IgD-negative memory B cell (primary cell): ENCODE measurements around the gene TRIM14. TPM values are rescaled to one million over a fixed set of nuclear protein-coding genes. Genes with fewer than 3 reads are reported as not detected.

Experiments
- H3K27ac Mint-ChIP-seq, 3 donors: one replicate each; pipeline ENCODE4 v1.8.0; 2020 to 2022; ENCODE audit warnings: mild to moderate bottlenecking in 3 of 3, mixed read lengths in 3 of 3, moderate library complexity in 1 of 3
- H3K27me3 Mint-ChIP-seq: one replicate; pipeline ENCODE4 v1.8.0; 2021; ENCODE audit warnings: mixed read lengths
- H3K36me3 Mint-ChIP-seq: one replicate; pipeline ENCODE4 v1.8.0; 2020; ENCODE audit warnings: mild to moderate bottlenecking, mixed read lengths
- H3K4me1 Mint-ChIP-seq, 3 donors: one replicate each; pipeline ENCODE4 v1.8.0; 2020 to 2022; ENCODE audit warnings: mixed read lengths in 3 of 3, mild to moderate bottlenecking in 1 of 3
- H3K4me3 Mint-ChIP-seq, 4 donors: one replicate each; pipeline ENCODE4 v1.8.0; 2020 to 2022; ENCODE audit warnings: mild to moderate bottlenecking in 4 of 4, mixed read lengths in 4 of 4, moderate library complexity in 3 of 4
- H3K9me3 Mint-ChIP-seq, 3 donors: one replicate each; pipeline ENCODE4 v1.8.0; 2020 to 2021; ENCODE audit warnings: mixed read lengths in 3 of 3, mild to moderate bottlenecking in 1 of 3
- polyA plus RNA-seq: library from polyadenylated mRNA; unstranded; fragments of 300-500 nt; fragmentation: Illumina TruSeq; gene quantifications from one replicate; pipeline ENCODE4 v1.2.3, GENCODE V29; 2021

The TRIM14 gene
- polyA plus RNA-seq, 1 donor from 2014 or later, result 43.0 TPM

GRCh38 chr9:98047002-98047401 is 72.0 kb downstream of the TRIM14 start:
- peak overlapping the region in 1 of 4 donors; percentile 37 for H3K4me3 Mint-ChIP-seq
- no peak overlapping the region for H3K27ac Mint-ChIP-seq
- H3K36me3 Mint-ChIP-seq, result no peaks in the 10 kb centered on the region
- peaks cover 0 to 3% (median 0%) of the 10 kb centered on the region in 3 donors for H3K9me3 Mint-ChIP-seq
- H3K27me3 Mint-ChIP-seq, result no peaks in the 10 kb centered on the region
- peaks cover 19 to 42% (median 26%) of the 10 kb centered on the region in 3 donors for H3K4me1 Mint-ChIP-seq

GRCh38 chr9:98046180-98046543 is 72.9 kb downstream of the TRIM14 start:
- H3K27me3 Mint-ChIP-seq, result no peaks in the 10 kb centered on the region
- H3K27ac Mint-ChIP-seq, result peak overlapping the region in 2 of 3 donors; percentile 31 to 90
- peak overlapping the region; percentile 80 to 93 (median 86) for H3K4me3 Mint-ChIP-seq
- H3K4me1 Mint-ChIP-seq, result peaks cover 19 to 39% (median 26%) of the 10 kb centered on the region in 3 donors
- H3K9me3 Mint-ChIP-seq, result peaks cover 0 to 3% (median 0%) of the 10 kb centered on the region in 3 donors
- no peaks in the 10 kb centered on the region for H3K36me3 Mint-ChIP-seq

DNA sequence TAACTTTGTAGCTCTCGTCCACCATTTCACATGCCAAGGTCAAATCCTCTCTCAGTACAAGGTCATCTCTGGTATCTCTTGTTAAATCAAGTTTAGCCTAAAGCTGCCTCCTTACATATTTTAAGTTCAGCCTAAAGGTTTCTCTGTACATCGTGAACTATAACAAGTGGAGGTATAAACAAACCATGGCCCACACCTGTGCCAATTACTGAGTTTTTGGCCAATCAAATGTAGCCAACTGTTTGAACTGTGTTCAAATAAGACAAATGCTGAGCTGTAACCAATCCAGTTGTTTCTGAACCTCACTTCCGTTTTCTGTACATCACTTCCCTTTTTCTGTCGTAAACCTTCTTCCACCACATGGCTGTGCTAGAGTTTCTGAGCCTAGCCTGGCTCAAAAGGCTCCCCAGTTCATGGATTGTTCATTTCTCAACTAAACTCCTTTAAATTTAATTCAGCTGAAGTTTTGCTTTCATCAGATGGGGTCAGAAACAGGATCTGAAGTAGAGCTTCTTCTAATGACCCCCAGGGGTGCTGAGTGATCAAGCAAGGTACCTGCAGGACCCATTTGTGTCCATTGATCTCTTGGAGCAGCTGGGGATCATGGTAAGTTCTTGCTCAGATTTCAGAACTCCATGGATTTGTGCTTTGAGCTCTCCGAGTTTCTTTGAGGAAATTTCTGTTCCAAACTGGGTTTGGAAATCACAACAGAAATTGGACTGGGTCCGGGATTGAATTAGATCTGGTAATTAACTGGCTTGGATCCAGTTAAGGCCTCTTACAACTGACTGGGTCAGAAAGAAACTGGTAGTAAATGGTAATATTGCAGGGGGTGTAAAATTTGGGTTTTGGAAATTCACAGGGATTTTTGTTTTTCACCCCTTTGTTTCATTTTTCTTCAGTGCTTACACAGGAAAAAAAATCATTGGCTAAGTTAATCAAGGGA is 73.5 kb downstream of the TRIM14 start:
- Mint-ChIP-seq H3K4me1 (peaks cover 19 to 40% (median 26%) of the 10 kb centered on the region in 3 donors), H3K27ac (peak overlapping the region; percentile 90 to 97 (median 90)), H3K4me3 (peak overlapping the region; percentile 80 to 93 (median 86)), H3K27me3 (no peaks in the 10 kb centered on the region), H3K9me3 (peaks cover 0 to 3% (median 0%) of the 10 kb centered on the region in 3 donors), H3K36me3 (no peaks in the 10 kb centered on the region)

DNA sequence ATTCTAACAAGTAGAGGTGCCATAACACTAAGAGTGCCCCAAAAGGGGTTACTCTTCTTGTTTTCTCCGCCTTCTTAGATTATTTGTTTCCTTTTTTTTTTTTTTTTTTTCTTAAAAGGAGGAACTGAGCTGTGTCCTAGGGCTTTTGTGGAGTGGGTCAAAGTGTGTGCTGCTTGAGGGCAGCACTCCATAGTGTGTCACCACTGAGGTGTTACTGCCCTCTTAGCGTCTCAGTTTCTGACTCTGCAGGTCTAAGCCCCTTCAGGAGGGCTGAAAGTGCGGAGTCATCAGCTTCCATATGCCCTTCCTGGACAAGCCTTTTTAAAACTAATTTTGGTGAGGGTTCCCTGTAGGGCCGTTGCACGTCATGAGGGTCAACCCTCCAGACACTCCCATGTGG is 75.1 kb downstream of the TRIM14 start:
- H3K36me3 Mint-ChIP-seq, result no peaks in the 10 kb centered on the region
- peak overlapping the region in 1 of 4 donors; percentile 55 for H3K4me3 Mint-ChIP-seq
- peak overlapping the region in 2 of 3 donors; percentile 53 to 87 for H3K27ac Mint-ChIP-seq

GRCh38 chr9:98040212-98040611 is 78.8 kb downstream of the TRIM14 start:
- Mint-ChIP-seq H3K9me3 (peaks cover 0 to 2% (median 0%) of the 10 kb centered on the region in 3 donors), H3K36me3 (no peaks in the 10 kb centered on the region), H3K4me1 (peaks cover 33 to 38% (median 35%) of the 10 kb centered on the region in 3 donors), H3K27me3 (peaks cover 2% of the 10 kb centered on the region), H3K4me3 (peak overlapping the region; percentile 51 to 92 (median 87)), H3K27ac (peak overlapping the region; percentile 28 to 83 (median 54))

More for the DNA sequence above, 75.1 kb downstream of the TRIM14 start:
- Mint-ChIP-seq H3K9me3 (peaks cover 0 to 3% (median 0%) of the 10 kb centered on the region in 3 donors), H3K27me3 (peaks cover 2% of the 10 kb centered on the region), H3K4me1 (peaks cover 31 to 50% (median 34%) of the 10 kb centered on the region in 3 donors)

GRCh38 chr9:98039607-98040017 is 79.4 kb downstream of the TRIM14 start:
- Mint-ChIP-seq H3K4me3 (peak overlapping the region; percentile 51 to 92 (median 87)), H3K36me3 (no peaks in the 10 kb centered on the region)

DNA sequence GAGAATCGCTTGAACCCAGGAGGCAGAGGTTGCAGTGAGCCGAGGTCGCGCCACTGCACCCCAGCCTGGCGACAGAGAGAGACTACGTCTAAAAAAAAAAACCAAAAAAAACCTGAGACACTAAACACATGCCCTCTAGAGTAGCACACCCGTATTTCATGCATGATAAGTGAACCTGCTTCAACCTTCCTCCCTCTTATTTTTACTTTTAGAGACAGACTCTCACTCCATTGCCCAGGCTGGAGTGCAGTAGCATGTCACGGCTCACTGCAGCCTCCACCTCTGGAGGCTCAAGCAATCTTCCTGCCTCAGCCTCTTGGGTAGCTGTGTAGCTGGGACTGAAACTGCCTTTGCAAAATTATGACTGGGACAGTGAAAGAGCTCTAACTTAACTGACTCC is 80.1 kb downstream of the TRIM14 start:
- Mint-ChIP-seq H3K4me1 (peaks cover 37 to 39% (median 38%) of the 10 kb centered on the region in 3 donors), H3K9me3 (no peaks in the 10 kb centered on the region), H3K27ac (peak overlapping the region in 2 of 3 donors; percentile 28 to 78), H3K27me3 (peaks cover 4% of the 10 kb centered on the region), H3K4me3 (peak overlapping the region; percentile 30 to 92 (median 87)), H3K36me3 (no peaks in the 10 kb centered on the region)

More at GRCh38 chr9:98039607-98040017, 79.4 kb downstream of the TRIM14 start:
- H3K27me3 Mint-ChIP-seq, result peaks cover 4% of the 10 kb centered on the region
- H3K27ac Mint-ChIP-seq, result peak overlapping the region in 2 of 3 donors; percentile 28 to 83
- peaks cover 36 to 40% (median 37%) of the 10 kb centered on the region in 3 donors for H3K4me1 Mint-ChIP-seq
- no peaks in the 10 kb centered on the region for H3K9me3 Mint-ChIP-seq

- Mint-ChIP-seq H3K4me3 (peak overlapping the region in 1 of 4 donors; percentile 81), H3K27ac (no peak overlapping the region), H3K4me1 (peaks cover 25 to 35% (median 33%) of the 10 kb centered on the region in 3 donors), H3K27me3 (peaks cover 4% of the 10 kb centered on the region), H3K9me3 (no peaks in the 10 kb centered on the region), H3K36me3 (no peaks in the 10 kb centered on the region)
Measured at GRCh38 chr9:98037357-98037756, 81.7 kb downstream of the TRIM14 start.

- H3K9me3 Mint-ChIP-seq, result no peaks in the 10 kb centered on the region
- H3K27ac Mint-ChIP-seq, result peak overlapping the region; percentile 76 to 89 (median 86)
- H3K4me3 Mint-ChIP-seq, result peak overlapping the region; percentile 38 to 84 (median 47)
- peaks cover 2% of the 10 kb centered on the region for H3K27me3 Mint-ChIP-seq
- peaks cover 2% of the 10 kb centered on the region for H3K36me3 Mint-ChIP-seq
- peaks cover 23 to 30% (median 28%) of the 10 kb centered on the region in 3 donors for H3K4me1 Mint-ChIP-seq
Measured at GRCh38 chr9:98034593-98035546, 84.2 kb downstream of the TRIM14 start.

DNA sequence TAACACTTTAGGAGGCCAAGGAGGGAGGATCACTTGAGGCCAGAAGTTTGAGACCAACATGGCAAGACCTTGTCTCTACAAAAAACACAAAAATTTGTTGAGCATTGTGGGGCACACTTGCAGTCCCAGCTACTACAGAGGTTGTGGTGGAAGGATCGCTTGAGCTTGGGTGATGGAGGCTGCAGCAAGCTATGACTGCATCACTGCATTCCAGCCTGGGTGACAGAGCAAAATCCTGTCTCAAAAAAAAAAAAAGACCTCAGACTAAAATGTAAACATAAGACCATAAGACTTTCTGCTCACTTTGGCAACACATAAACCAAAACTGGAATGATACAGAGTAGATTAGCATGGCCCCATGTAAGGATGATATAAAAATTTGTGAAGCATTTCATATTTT is 87.1 kb downstream of the TRIM14 start:
- no peak overlapping the region for H3K4me3 Mint-ChIP-seq
- no peaks in the 10 kb centered on the region for H3K9me3 Mint-ChIP-seq
- H3K4me1 Mint-ChIP-seq, result peaks cover 11 to 20% (median 14%) of the 10 kb centered on the region in 3 donors
- peaks cover 1% of the 10 kb centered on the region for H3K27me3 Mint-ChIP-seq
- peaks cover 5% of the 10 kb centered on the region for H3K36me3 Mint-ChIP-seq
- H3K27ac Mint-ChIP-seq, result no peak overlapping the region

GRCh38 chr9:98031169-98031568 is 87.9 kb downstream of the TRIM14 start:
- H3K36me3 Mint-ChIP-seq, result peaks cover 5% of the 10 kb centered on the region
- H3K27ac Mint-ChIP-seq, result no peak overlapping the region
- no peaks in the 10 kb centered on the region for H3K9me3 Mint-ChIP-seq
- peaks cover 11 to 20% (median 14%) of the 10 kb centered on the region in 3 donors for H3K4me1 Mint-ChIP-seq
- H3K4me3 Mint-ChIP-seq, result no peak overlapping the region
- peaks cover 1% of the 10 kb centered on the region for H3K27me3 Mint-ChIP-seq

DNA sequence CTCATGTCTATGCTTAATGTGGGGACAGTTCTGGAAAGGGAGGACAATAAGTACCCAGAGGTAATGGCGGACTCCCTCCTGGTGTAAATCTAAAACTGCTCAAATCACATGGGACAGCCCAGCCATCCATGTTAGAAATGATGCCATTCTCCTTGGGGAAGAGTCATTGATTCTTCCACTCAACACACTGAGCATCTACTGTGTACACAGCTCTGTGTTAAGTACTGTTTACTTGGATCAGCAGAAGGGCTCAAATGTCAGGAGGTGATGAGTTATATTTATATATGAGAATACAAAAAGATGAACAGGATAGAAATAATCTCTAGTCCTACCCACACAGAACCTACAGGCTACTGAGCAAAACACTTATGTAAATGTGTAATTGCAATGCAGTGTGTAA is 94.3 kb downstream of the TRIM14 start:
- peaks cover 0 to 2% (median 0%) of the 10 kb centered on the region in 3 donors for H3K4me1 Mint-ChIP-seq
- peaks cover 11% of the 10 kb centered on the region for H3K36me3 Mint-ChIP-seq
- H3K4me3 Mint-ChIP-seq, result no peak overlapping the region
- H3K27me3 Mint-ChIP-seq, result no peaks in the 10 kb centered on the region
- no peaks in the 10 kb centered on the region for H3K9me3 Mint-ChIP-seq
- no peak overlapping the region for H3K27ac Mint-ChIP-seq

DNA sequence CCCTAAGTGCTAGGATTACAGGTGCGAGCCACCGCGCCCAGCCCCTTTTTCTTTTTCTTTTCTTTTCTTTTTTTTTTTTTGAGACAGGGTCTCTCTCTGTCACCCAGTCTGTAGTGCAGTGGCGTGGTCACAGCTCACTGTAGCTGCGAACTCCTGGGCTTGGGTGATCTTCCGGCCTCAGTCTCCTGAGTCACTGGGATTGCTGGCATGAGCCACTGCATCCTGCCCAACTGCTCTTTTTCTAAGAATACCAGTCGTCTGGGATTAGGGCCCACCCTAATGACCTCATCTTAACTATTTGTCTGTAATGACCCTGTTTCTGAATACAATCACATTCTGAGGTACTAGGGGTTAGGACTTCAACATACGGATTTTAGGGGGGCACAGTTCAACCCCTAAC is 96.6 kb downstream of the TRIM14 start:
- Mint-ChIP-seq H3K4me1 (peaks cover 0 to 2% (median 0%) of the 10 kb centered on the region in 3 donors), H3K9me3 (no peaks in the 10 kb centered on the region), H3K4me3 (no peak overlapping the region), H3K36me3 (peaks cover 9% of the 10 kb centered on the region), H3K27ac (no peak overlapping the region), H3K27me3 (no peaks in the 10 kb centered on the region)

GRCh38 chr9:98021306-98022040 is 97.5 kb downstream of the TRIM14 start:
- Mint-ChIP-seq H3K36me3 (peaks cover 14% of the 10 kb centered on the region), H3K4me1 (peaks cover 0 to 5% (median 0%) of the 10 kb centered on the region in 3 donors), H3K4me3 (no peak overlapping the region), H3K9me3 (no peaks in the 10 kb centered on the region), H3K27me3 (no peaks in the 10 kb centered on the region), H3K27ac (no peak overlapping the region)
